ENCODE data around the gene BANK1. TPM values are rescaled to one million over a fixed set of nuclear protein-coding genes. Genes with fewer than 3 reads are reported as not detected.

BANK1 gene
- total RNA-seq, 2 experiments from 2014 or later: 0.33 to 0.68 TPM

GRCh38 chr4:101960431-101960830, 169.9 kb downstream of the BANK1 start:
- ChIA-PET CTCF (no interaction called here), POLR2A (no interaction called here)
- Mint-ChIP-seq H3K27me3 (peaks cover 1% of the 10 kb centered on the region), H3K27ac (no peak overlapping the region), H3K36me3 (ENCODE audit: low read depth) (no peaks in the 10 kb centered on the region), H3K4me1 (no peaks in the 10 kb centered on the region), H3K9me3 (no peaks in the 10 kb centered on the region), H3K4me3 (no peak overlapping the region)
- no peak for DNase-seq

- H3K4me1 Mint-ChIP-seq: no peaks in the 10 kb centered on the region
- no peaks in the 10 kb centered on the region for H3K9me3 Mint-ChIP-seq
- POLR2A ChIA-PET: no interaction called here
- no peaks in the 10 kb centered on the region for H3K36me3 Mint-ChIP-seq (ENCODE audit: low read depth)
- DNase-seq: no peak
- H3K4me3 Mint-ChIP-seq: no peak overlapping the region
- CTCF ChIA-PET: no interaction called here
- peaks cover 1% of the 10 kb centered on the region for H3K27me3 Mint-ChIP-seq
- no peak overlapping the region for H3K27ac Mint-ChIP-seq
Observed at GRCh38 chr4:101961144-101961543, 170.6 kb downstream of the BANK1 start.

GRCh38 chr4:101967697-101968346, 177.3 kb downstream of the BANK1 start:
- H3K4me1 Mint-ChIP-seq: no peaks in the 10 kb centered on the region
- no peak for DNase-seq
- no peaks in the 10 kb centered on the region for H3K9me3 Mint-ChIP-seq
- no peak overlapping the region for H3K4me3 Mint-ChIP-seq
- POLR2A ChIA-PET: no interaction called here
- no peak overlapping the region for H3K27ac Mint-ChIP-seq
- no peaks in the 10 kb centered on the region for H3K36me3 Mint-ChIP-seq (ENCODE audit: low read depth)
- CTCF ChIA-PET: no interaction called here
- H3K27me3 Mint-ChIP-seq: peaks cover 9% of the 10 kb centered on the region

GRCh38 chr4:101968364-101968763, 177.8 kb downstream of the BANK1 start:
- DNase-seq: no peak
- H3K4me3 Mint-ChIP-seq: no peak overlapping the region
- no peaks in the 10 kb centered on the region for H3K36me3 Mint-ChIP-seq (ENCODE audit: low read depth)
- ChIA-PET CTCF (no interaction called here), POLR2A (no interaction called here)
- no peaks in the 10 kb centered on the region for H3K9me3 Mint-ChIP-seq
- H3K27me3 Mint-ChIP-seq: peaks cover 9% of the 10 kb centered on the region
- H3K27ac Mint-ChIP-seq: no peak overlapping the region
- no peaks in the 10 kb centered on the region for H3K4me1 Mint-ChIP-seq

- CTCF ChIA-PET: no interaction called here
- no peak overlapping the region for H3K4me3 Mint-ChIP-seq
- H3K27ac Mint-ChIP-seq: no peak overlapping the region
- H3K36me3 Mint-ChIP-seq (ENCODE audit: low read depth): no peaks in the 10 kb centered on the region
- POLR2A ChIA-PET: no interaction called here
- DNase-seq: no peak
- H3K9me3 Mint-ChIP-seq: no peaks in the 10 kb centered on the region
- peaks cover 9% of the 10 kb centered on the region for H3K27me3 Mint-ChIP-seq
- no peaks in the 10 kb centered on the region for H3K4me1 Mint-ChIP-seq
Observed at GRCh38 chr4:101969965-101970364, 179.4 kb downstream of the BANK1 start.

- POLR2A ChIA-PET: no interaction called here
- CTCF ChIA-PET: no interaction called here
- Mint-ChIP-seq H3K9me3 (no peaks in the 10 kb centered on the region), H3K27me3 (peaks cover 8% of the 10 kb centered on the region), H3K4me3 (no peak overlapping the region), H3K27ac (no peak overlapping the region), H3K36me3 (ENCODE audit: low read depth) (no peaks in the 10 kb centered on the region), H3K4me1 (no peaks in the 10 kb centered on the region)
- DNase-seq: no peak
Observed at GRCh38 chr4:101970547-101971155, 180.1 kb downstream of the BANK1 start.

GRCh38 chr4:101972791-101973190, 182.3 kb downstream of the BANK1 start:
- POLR2A ChIA-PET: no interaction called here
- no peaks in the 10 kb centered on the region for H3K36me3 Mint-ChIP-seq (ENCODE audit: low read depth)

GRCh38 chr4:101973361-101973760, 182.8 kb downstream of the BANK1 start:
- ChIA-PET CTCF (no interaction called here), POLR2A (no interaction called here)
- H3K36me3 Mint-ChIP-seq (ENCODE audit: low read depth): no peaks in the 10 kb centered on the region
- no peak for DNase-seq
- H3K4me1 Mint-ChIP-seq: no peaks in the 10 kb centered on the region
- no peak overlapping the region for H3K4me3 Mint-ChIP-seq
- H3K27me3 Mint-ChIP-seq: peaks cover 7% of the 10 kb centered on the region
- H3K9me3 Mint-ChIP-seq: no peaks in the 10 kb centered on the region
- no peak overlapping the region for H3K27ac Mint-ChIP-seq

More at GRCh38 chr4:101972791-101973190, 182.3 kb downstream of the BANK1 start:
- Mint-ChIP-seq H3K9me3 (no peaks in the 10 kb centered on the region), H3K27ac (no peak overlapping the region), H3K4me1 (no peaks in the 10 kb centered on the region), H3K27me3 (peaks cover 8% of the 10 kb centered on the region), H3K4me3 (no peak overlapping the region)
- no peak for DNase-seq
- CTCF ChIA-PET: no interaction called here

- POLR2A ChIA-PET: no interaction called here
- no peaks in the 10 kb centered on the region for H3K4me1 Mint-ChIP-seq
- H3K9me3 Mint-ChIP-seq: no peaks in the 10 kb centered on the region
- H3K27ac Mint-ChIP-seq: no peak overlapping the region
- no peak for DNase-seq
- H3K36me3 Mint-ChIP-seq (ENCODE audit: low read depth): no peaks in the 10 kb centered on the region
- H3K27me3 Mint-ChIP-seq: peaks cover 7% of the 10 kb centered on the region
- CTCF ChIA-PET: no interaction called here
- no peak overlapping the region for H3K4me3 Mint-ChIP-seq
Observed at GRCh38 chr4:101977076-101977475, 186.5 kb downstream of the BANK1 start.

- peaks cover 5% of the 10 kb centered on the region for H3K27me3 Mint-ChIP-seq
- no peaks in the 10 kb centered on the region for H3K36me3 Mint-ChIP-seq (ENCODE audit: low read depth)
- ChIA-PET POLR2A (no interaction called here), CTCF (no interaction called here)
- H3K4me1 Mint-ChIP-seq: no peaks in the 10 kb centered on the region
- no peaks in the 10 kb centered on the region for H3K9me3 Mint-ChIP-seq
- no peak for DNase-seq
- no peak overlapping the region for H3K4me3 Mint-ChIP-seq
- no peak overlapping the region for H3K27ac Mint-ChIP-seq
Observed at GRCh38 chr4:101981756-101982155, 191.2 kb downstream of the BANK1 start.

GRCh38 chr4:101983835-101984234, 193.3 kb downstream of the BANK1 start:
- Mint-ChIP-seq H3K27ac (no peak overlapping the region), H3K4me3 (no peak overlapping the region), H3K36me3 (ENCODE audit: low read depth) (no peaks in the 10 kb centered on the region), H3K4me1 (no peaks in the 10 kb centered on the region), H3K9me3 (no peaks in the 10 kb centered on the region), H3K27me3 (peaks cover 4% of the 10 kb centered on the region)
- POLR2A ChIA-PET: no interaction called here
- CTCF ChIA-PET: no interaction called here
- no peak for DNase-seq

- DNase-seq: no peak
- Mint-ChIP-seq H3K4me1 (no peaks in the 10 kb centered on the region), H3K27me3 (peaks cover 6% of the 10 kb centered on the region), H3K9me3 (no peaks in the 10 kb centered on the region), H3K4me3 (no peak overlapping the region), H3K27ac (no peak overlapping the region), H3K36me3 (ENCODE audit: low read depth) (no peaks in the 10 kb centered on the region)
- CTCF ChIA-PET: no interaction called here
- POLR2A ChIA-PET: no interaction called here
Observed at GRCh38 chr4:101987623-101988243, 197.2 kb downstream of the BANK1 start.

- Mint-ChIP-seq H3K4me1 (no peaks in the 10 kb centered on the region), H3K36me3 (ENCODE audit: low read depth) (no peaks in the 10 kb centered on the region), H3K27ac (no peak overlapping the region), H3K27me3 (peaks cover 6% of the 10 kb centered on the region), H3K4me3 (no peak overlapping the region), H3K9me3 (no peaks in the 10 kb centered on the region)
- POLR2A ChIA-PET: no interaction called here
- CTCF ChIA-PET: no interaction called here
- DNase-seq: no peak
Observed at GRCh38 chr4:101989551-101989950, 199.0 kb downstream of the BANK1 start.

GRCh38 chr4:101992446-101992845, 201.9 kb downstream of the BANK1 start:
- H3K27me3 Mint-ChIP-seq: peaks cover 3% of the 10 kb centered on the region
- peaks cover 3% of the 10 kb centered on the region for H3K9me3 Mint-ChIP-seq
- H3K36me3 Mint-ChIP-seq (ENCODE audit: low read depth): no peaks in the 10 kb centered on the region
- POLR2A ChIA-PET: no interaction called here
- CTCF ChIA-PET: no interaction called here
- no peaks in the 10 kb centered on the region for H3K4me1 Mint-ChIP-seq
- H3K4me3 Mint-ChIP-seq: no peak overlapping the region
- no peak for DNase-seq
- no peak overlapping the region for H3K27ac Mint-ChIP-seq
